ENCODE data around the gene STING1.
"Not testable (repeated sequence)": the region's sequence is repeated elsewhere in the genome, so short reads cannot be mapped to it uniquely, and the experiment has no call there.

Gene STING1

DNA sequence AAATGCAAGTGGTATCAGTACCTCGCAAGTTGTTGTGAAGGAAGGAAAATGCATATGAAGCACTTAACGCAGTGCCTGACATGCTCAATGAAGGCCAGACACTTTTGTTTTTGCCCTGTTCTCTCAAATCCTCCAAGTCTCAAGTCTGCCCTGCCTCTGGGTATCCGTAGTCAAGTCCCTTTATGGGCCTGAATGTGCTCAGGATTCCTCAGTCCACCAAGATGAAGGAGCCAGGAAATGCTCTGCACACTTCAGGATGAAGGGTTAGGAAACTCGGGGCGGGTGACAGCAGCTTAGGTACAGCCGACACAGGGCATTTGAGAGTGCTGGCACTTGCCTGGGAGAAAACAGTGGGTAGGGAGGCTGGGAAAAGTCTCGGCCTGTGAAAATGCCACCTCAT is 21.4 kb downstream of the STING1 start:
- no peak for DNase-seq

DNA sequence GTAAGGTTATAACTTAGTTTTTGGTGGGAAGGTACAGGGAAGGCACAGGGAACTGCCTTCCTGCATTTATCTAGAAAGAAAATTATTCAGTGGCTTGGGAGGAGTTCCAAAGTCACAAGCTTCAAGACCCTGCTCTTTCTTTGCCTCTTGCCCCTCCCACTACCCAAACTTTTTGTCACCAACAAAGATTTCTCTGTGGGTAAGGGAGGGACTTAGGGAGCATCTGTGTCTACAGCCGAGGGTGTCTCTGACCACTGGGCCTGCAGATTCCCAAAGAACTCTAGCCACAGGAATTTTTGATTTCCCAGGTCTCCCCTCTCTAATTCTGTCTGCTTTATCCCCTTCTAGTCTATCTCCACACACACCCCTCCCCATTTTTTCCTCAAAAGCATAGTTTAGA is 22.1 kb downstream of the STING1 start:
- DNase-seq: no peak

DNA sequence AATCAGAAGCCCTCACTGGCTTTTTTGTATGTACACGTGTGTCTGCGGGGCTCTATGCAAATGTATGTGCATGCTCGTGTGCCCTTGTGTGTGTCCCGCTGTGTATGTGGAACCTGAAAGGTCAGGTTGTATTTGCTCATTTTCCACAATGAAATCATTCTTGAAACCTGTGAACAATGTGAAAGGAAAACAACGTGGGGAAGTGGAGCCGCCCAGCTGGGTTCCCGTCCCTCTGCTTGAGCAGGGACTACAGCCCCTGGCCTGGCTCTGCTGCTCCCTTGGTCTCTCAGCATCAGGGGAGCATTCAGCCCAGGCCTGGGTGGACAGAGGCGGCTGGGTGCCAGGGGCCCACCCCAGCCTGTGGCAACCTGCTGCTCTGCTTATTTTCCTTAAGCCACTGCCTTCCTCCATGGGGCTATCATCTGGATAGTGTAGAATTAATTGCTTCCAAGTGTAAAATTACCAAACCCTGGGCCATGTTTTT is 23.1 kb downstream of the STING1 start:
- no peak for DNase-seq

DNA sequence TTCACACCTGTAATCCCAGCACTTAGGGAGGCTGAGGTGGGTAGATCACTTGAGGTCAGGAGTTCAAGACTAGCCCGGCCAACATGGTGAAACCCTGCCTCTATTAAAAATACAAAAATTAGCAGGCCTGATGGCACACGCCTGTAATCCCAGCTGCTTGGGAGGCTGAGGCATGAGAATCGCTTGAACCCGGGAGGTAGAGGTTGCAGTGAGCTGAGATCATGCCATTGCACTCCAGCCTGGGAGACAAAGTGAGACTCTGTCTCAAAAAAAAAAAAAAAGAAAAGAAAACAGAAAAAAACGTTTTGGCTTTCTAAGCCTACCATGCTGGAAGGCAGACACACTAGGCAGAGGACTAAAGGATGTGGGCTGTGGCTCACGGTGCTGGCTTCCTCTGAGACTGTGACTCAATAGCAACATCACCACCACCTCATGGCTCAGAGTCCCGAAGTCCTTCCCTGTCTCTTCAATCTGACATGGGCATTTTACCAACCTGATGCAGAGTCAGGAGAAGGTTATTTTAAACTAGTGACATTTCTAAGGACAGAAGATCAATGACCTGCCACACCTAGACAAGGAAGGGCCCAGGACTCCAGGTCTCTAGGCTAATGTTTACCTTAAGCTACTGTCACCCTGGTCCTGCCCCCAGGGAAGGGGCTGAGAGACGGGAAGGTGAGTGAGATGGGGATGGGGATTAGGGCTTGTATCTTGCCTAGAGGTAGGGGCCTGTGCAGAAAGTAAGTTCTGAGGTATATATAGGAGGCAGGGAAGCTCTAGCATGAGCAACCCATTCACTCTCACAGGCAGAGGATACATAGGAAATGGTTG is 23.8 kb downstream of the STING1 start:
- peak; percentile 79 for DNase-seq

DNA sequence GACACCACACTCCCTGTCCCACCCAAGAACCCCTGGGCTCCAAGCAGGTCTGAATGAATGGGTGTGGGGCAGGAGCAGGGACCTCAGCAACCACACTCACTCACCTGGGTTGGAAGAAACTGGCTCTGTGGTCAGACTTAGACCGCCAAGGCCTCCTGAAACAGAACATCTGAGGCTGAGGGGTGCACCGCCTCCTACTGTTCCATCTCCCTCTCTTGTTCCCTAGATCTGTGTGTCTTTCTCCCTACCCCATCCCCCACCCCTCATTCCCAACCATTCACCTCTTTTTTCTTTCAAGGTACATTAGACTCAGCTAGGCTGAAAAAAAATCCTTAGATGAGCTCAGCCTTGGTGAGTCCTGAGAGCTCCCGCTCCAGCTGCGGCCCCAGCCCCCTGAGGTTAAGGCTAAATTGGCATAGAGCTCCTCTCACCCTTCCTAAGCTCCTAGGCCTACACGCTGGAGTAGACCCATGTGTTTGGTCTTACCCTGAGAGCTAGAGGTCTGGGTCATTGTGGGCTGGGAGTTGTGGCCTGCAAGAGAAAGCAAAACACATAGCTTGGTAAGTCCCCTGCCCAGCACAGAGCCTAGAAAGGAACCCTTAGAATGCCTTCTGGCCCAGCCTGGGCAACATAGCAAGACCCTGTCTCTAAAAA is 24.8 kb downstream of the STING1 start:
- no peak for DNase-seq

DNA sequence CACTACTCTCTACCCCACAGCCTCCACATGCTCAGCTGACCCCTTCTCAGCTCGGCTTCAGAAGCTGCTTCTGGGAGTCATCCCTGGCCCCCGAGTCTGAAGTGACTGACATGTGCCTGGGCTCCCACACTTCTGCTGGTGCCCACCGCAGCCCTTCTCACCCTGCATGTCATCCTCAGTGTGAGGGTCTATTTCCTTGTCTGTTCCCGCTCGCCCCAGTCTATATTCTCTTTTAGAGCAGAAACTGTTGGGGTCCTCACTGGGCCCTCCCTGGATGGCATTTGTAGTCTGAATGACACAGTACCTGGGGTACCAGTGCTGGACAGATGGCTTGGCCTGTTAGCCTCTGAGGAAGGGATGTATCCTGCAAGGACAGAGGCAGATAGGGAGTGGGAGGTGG is 25.3 kb downstream of the STING1 start:
- no peak for DNase-seq

DNA sequence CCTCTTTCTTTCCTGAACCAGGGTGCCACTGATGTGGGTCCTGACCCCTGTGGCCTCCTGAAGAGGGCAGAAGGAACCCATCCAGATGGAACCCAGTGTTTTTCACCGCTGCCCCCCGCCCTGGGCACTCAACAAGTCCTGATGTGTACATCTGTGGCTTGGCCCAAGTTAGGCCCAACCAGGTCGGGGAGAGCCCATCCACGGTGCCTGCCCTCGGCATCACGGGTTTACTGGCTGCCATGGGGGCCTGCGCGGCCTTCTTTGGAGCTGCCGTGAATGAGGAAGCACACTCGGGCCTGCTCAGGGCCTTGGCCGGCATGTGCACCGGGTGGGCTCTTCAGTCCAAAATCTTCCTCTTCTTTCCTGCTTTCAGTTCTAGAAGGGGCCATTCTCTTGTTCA is 25.8 kb downstream of the STING1 start:
- DNase-seq: no peak

DNA sequence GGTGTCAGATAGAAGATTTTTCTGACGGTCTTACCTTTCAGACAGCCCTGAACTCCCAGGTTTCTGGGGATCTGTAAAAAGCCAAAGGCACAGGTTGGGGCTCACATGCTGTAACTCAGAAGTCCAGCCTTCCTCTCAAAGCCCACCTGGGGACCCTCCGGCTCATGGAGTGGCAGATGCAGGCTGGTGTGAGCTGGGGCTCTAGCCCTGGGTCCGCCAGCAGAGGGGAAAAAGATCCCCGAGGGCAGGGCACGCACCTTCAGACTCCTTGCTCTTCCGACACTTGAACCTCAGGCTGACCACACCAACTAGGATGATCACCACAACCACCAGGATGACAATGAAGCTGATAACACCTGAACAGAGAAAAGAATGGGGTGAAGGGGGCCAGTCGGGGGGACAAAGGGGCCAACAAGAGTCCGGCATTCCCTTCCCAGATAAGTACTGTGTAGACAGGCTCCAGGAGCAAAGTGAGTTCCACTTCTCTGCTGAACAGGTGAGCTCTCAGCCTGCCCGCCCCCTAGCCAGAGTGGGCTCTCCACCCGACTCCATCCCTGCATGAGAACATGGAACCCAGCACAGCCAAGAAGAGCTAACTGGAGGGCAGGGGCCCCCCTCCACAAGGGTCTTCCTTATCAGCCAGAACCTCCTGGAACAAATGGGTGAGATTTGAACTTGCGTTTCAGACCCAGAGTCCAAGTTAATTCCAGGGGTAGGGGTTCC is 27.8 kb downstream of the STING1 start:
- DNase-seq: no peak

DNA sequence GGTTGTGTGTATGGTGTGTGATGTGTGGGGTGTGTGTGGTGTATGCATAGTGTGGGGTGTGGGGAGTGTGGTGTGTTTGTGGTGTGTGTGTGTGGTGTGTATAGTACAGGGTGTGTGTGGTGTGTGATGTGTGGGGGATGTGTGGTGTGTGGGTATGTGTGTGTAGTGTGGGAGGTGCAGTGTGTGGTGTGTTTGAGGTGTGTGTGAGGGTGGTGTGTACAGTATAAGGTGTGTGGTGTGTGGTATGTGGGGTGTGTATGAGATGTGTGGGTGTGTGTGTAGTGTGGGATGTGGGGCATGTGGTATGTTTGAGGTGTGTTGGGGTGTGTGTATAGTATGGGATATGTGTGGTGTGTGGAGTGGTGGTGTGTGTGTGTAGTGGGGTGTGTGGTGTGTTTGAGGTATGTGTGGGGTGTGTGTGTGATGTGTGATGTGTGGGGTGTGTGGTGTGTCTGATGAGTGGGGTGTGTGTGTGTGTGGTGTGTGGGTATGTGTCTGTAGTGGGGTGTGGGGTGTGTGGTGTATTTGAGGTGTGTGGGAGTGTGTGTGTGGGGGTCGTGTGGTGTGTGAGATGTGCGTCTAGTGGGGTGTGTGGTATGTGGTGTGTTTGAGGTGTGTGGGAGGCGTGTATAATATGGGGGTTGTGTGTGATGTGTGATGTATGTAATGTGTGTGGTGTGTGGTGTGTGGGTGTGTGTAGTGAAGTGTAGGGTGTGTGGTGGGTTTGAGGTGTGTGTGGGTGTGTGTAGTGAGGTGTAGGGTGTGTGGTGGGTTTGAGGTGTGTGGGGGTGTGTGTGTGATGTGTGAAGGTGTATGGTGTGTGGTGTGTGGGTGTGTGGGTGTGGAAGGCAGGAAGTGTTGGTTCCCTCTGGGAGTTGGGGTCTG is 28.6 kb downstream of the STING1 start:
- no peak for DNase-seq

DNA sequence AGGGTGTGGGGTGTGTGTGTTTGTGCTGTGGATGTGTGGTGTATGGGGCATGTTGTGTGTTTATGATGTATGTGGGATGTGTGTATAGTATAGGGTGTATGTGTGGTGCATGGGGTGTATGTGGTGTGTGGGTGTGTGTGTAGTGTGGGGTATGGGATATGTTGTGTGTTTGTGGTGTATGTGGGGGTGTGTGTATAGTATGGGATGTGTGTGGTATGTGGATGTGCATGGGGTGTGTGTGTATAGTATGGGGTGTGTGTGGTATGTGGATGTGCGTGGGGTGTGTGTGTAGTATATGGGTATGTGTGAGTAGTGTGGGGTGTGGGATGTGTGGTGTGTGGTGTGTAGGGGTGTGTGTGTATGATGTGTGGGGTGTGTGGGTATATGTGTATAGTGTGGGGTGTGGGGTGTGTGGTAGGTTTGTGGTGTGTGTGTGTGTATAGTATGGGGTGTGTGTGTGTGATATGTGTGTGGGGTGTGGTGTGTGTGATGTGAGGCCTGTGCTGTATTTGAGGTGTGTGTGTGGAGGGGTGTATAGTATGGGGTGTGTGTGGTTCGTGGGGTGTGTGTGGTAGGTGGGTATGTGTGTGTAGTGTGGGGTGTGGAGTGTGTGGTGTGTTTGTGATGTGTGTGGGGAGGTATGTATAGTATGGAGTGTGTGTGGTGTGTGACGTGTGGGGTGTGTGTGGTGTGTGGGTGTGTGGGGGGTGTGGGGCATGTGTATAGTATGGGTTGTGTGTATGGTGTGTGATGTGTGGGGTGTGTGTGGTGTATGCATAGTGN is 30.5 kb downstream of the STING1 start:
- DNase-seq: no peak

DNA sequence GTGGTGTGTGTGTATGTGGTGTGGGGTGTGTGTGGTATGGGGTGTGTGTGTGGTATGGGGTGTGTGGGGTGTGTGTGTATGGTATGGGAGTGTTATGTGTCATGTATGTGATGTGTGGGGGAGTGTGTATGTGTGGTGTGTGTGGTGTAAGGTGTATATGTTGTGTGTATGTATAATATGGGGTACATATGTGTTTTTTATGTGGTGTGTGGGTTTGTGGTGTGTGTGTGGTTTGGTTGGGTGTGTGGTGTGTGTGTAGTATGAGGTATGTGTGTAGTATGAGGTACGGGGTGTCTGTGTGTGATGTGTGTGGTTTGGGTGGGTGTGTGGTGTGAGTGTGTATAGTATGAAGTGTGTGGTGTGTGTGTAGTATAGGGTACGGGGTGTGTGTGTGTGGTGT is 31.4 kb downstream of the STING1 start:
- DNase-seq: no peak

DNA sequence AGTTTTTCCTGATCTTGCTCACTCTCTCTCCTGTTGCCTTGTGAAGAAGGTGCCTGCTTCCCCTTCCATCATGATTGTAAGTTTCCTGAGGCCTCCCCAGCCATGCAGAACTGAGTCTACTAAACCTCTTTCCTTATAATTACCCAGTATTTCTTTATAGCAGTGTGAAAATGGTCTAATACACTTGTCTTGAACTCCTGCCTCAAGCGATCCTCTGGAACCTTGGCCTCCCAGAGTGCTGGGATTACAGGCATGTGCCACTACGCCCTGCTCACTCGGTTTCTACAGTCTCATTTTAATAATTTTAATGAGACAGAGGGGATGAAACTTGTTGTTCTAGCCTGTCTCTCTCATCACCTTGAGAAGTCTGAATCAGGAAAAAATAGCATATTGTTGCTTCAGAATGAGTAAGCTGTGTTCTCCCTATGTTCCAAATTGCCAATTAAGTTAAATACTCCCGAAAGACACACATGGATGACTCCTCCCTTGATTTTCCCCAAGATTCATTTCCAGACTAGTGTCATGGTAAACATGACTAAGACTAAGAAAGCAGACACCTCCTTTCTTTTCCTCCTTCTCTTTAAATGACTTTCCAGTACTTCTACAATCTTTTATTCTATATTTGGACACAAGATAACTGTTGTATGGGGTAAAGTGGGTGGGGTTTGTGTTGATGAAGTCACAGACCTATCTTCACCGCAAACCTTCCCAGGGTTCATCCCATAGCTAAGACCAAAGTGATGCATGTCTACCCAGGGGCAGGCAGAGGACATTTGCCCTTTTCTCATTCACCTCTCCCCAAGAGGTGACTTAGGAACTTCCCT is 35.4 kb downstream of the STING1 start:
- no peak for DNase-seq

DNA sequence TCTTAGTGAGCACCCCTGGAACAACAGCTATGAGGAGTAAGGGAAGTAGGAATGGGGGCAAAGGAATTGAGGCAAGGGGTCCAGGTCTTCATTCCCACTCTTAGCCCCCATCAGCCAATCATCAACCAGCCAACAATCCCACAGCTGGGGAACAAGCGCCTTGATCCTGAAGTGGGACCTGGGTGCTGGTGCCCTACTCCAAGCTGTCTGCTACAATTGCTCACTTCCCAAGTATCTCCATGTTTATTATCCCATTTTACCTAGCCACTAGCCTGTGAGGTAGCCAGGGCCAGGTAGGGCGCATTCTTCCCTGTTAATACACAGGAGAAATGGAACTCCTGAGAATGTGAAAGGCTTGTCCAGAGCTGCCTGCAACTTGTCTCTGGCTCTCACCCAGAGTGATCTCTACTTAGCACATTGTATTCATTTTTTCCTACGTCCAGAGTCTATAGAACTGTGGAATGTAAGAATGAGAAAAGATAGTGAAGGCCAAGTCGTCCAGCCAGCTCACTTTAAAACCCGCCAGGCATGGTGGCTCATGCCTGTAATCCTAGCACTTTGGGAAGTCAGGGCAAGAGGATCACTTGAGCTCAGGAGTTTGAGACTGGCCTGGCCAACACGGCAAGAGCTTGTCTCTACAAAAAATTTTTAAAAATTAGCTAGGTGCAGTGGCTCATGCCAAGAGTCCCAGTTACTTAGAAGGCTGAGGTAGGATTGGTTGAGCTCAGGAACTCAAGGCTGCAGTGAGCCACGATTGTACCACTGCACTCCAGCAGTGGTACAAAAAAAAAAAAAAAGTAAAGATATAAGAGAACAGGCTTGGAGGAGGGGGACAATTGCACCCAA is 37.0 kb downstream of the STING1 start:
- DNase-seq: no peak

DNA sequence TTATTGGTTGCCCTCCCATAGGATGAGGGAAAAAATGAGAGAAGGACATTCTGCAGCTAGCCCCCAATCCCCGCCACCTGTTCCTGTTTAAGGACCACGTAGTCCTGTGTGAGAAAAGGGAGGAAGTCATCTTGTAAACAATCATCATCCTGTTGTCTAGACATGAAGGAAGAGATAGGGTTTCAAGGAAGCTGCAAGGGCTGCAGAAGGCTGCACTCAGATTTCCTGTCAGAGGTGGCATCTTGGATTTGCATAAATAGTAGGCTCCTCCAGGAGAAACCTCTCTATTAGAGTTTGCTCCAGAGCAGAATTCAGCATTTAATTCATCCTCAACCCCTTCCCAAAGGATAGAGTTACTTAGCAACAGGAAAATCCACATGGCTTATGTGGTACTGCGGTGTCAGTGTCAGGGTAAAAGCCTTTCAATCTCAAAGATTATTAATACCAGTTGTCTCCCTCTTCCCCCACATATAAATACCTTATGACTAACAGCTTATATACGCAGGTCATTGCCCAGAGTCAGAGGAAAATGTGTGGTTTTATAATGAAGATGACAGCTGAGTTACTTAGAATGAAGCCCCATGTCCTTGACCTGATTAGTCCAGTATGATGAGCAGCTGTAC is 38.6 kb downstream of the STING1 start:
- DNase-seq: no peak

DNA sequence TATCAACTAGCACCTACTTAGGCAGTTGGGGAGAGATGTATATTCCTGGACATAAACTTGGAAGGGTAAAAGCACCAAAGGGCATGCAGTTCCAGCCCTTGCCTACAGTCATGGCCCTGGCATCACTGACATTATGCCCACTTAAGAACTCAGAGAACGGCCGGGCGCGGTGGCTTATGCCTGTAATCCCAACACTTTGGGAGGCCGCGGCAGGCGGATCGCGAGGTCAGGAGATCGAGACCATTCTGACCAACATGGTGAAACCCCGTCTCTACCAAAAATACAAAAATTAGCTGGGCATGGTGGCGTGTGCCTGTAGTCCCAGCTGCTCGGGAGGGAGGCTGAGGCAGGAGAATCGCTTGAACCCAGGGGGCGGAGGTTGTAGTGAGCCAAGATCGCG is 42.1 kb downstream of the STING1 start:
- not testable (repeated sequence) for DNase-seq

DNA sequence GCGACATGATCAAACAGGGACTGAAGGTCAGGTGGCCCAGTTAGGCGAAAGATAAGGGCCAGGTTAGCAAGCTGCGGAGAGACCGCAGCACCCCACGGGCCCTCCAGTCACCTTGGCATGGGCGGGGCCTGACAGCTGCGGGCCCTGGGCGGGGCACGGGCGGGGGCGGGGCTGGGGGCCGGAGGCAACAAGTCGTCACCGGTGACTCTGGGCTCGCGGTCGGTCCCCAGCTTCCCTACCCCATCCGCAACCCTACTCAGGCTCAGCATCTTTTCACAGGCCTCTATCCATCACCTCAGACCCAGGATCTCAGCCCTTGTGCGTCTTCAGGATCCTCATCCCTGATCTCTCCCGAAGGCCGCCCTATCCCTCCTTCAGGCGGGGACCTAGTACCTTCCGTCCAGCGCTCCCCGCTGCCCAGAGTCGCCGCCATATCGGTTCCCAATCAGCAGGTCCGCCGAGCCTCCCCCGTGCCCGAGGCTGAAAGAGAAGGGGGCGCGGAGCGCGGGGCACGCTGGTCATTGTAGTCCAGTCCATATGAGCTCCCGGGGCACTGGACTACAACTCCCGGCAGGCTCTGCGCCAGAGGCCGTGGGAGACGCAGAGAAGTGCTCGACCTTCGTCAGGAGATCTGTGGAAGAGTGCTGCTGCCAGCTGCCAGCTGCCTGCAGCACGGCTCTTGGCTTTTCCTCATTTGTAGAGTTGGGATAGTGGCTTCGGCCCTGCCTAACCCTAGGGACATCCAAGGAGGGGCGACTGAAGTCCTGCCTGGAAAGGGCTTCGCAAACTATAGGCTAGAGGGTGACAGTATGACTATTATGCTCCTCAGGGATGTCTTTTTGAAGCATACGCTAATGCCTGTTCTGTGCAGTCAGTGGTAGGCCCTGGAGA is 43.3 kb downstream of the STING1 start, which contains the start of gene DNAJC18:
Gene DNAJC18, minus strand, starts transcription at position 513 of the 891 bp plus-strand sequence. Its CDS starts 80 bp downstream, at position 433.
- DNase-seq: peak; percentile 79

DNA sequence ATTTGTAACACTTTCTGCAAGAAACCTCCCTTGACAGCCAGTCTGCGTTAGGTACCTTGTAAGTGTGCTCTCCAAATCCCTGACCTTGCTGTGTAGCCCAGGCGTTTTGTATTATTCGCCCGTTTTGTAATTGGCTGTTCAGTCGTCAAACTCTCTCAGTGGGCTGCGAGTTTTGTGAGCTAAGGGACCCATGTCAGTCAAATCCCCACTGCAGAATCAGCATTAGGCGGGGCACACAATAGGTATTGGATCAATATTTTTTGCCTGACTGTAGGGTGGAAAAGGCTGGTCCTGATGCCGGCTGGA is 43.9 kb downstream of the STING1 start:
- DNase-seq: no peak

DNA sequence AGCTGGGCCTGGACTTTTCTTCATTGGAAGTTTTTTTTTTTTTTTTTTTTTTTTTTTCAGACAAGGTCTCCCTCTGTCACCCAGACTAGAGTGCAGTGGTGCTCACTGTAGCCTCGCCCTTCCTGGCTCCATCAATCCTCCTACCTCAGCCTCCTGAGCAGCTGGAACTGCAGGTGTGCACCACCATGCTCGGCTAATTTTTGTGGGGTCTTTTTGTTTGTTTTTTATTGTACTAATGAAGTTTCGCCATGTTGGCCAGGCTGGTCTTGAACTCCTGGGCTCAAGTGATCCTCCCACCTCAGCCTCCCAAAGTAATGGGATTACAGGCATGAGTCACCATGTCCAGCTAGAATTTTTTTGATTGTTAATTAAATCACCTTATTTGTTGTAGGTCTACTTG is 46.9 kb downstream of the STING1 start:
- no peak for DNase-seq

DNA sequence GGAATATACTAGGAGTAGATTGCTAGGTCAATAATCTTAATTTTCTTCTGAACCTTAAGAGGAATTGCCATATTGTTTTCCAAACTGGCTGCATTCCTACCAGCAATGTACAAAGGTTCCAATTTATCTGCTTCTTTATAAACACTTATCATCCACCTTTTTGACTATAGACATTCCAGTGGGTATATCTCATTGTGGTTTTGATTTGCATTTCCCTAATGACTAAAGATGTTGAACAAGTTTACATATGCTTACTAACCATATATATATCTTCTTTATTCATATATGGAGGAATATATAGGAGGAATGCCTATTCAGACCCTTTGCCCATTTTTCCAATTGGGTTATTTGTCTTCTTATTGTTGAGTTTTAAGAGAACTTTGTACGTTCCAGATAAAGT is 50.9 kb downstream of the STING1 start:
- DNase-seq: no peak

Measured in GDM1 (cell line).